MM.1S (cell line): ENCODE results near the gene OGFOD1.

Experiments
- DNase-seq: peaks from one replicate; pipeline ENCODE4 v3.0.0-alpha.2; 2015
- H2AFZ ChIP-seq: fragments of 300-600 bp; sonication (generic); 2 replicates; pipeline ENCODE4 v1.6.0; 2016; ENCODE audit warnings: antibody characterized with exemption, low read length
- H3F3A ChIP-seq: fragments of 300-600 bp; sonication (generic); 2 replicates; pipeline ENCODE4 v1.6.1; 2016; ENCODE audit warnings: mild to moderate bottlenecking, antibody characterized with exemption, low read length, moderate library complexity, mixed read lengths; ENCODE audit not compliant: insufficient read depth
- H3K27ac ChIP-seq: fragments of 300-600 bp; sonication (generic); 2 replicates; pipeline ENCODE4 v1.5.1; 2016; ENCODE audit warnings: mild to moderate bottlenecking, low read length
- H3K27me3 ChIP-seq: fragments of 300-600 bp; sonication (generic); replicated peaks from 2 replicates; pipeline ENCODE4 v1.6.0; 2016; ENCODE audit warnings: low read length; ENCODE audit not compliant: insufficient read depth
- H3K36me3 ChIP-seq: fragments of 300-600 bp; sonication (generic); replicated peaks from 2 replicates; pipeline ENCODE4 v1.6.1; 2016; ENCODE audit warnings: mild to moderate bottlenecking, low read length, mixed read lengths; ENCODE audit not compliant: insufficient read depth
- H3K4me1 ChIP-seq: fragments of 300-600 bp; sonication (generic); 2 replicates; pipeline ENCODE4 v1.6.1; 2016; ENCODE audit warnings: low read length, mixed read lengths
- H3K4me2 ChIP-seq: fragments of 300-600 bp; sonication (generic); 2 replicates; pipeline ENCODE4 v1.6.0; 2016; ENCODE audit warnings: low read depth, low read length
- H3K4me3 ChIP-seq: fragments of 300-600 bp; sonication (generic); 2 replicates; pipeline ENCODE4 v1.5.1; 2016; ENCODE audit warnings: low read length, mixed read lengths
- H3K79me2 ChIP-seq: fragments of 300-600 bp; sonication (generic); 2 replicates; pipeline ENCODE4 v1.6.1; 2016; ENCODE audit warnings: mixed run types, low read length, mixed read lengths
- H3K9ac ChIP-seq: fragments of 300-600 bp; sonication (generic); 2 replicates; pipeline ENCODE4 v1.6.1; 2016; ENCODE audit warnings: low read length, mixed read lengths
- H3K9me2 ChIP-seq: fragments of 300-600 bp; sonication (generic); replicated peaks from 2 replicates; pipeline ENCODE4 v1.6.1; 2016; ENCODE audit warnings: mild to moderate bottlenecking, low read length, mixed read lengths; ENCODE audit not compliant: insufficient read depth
- H3K9me3 ChIP-seq: fragments of 300-600 bp; sonication (generic); replicated peaks from 2 replicates; pipeline ENCODE4 v1.6.1; 2016; ENCODE audit warnings: mild to moderate bottlenecking, low read length, mixed read lengths; ENCODE audit not compliant: insufficient read depth
- H4K20me1 ChIP-seq: fragments of 300-600 bp; sonication (generic); 2 replicates; pipeline ENCODE4 v1.6.1; 2016; ENCODE audit warnings: mild to moderate bottlenecking, low read length, moderate library complexity, mixed read lengths; ENCODE audit not compliant: insufficient read depth
- CTCF ChIP-seq: fragments of 300-600 bp; sonication (generic); IDR thresholded peaks from 2 replicates; pipeline ENCODE4 v1.5.1; 2016; ENCODE audit warnings: antibody characterized with exemption, low read length, mixed read lengths
- EZH2 ChIP-seq: fragments of 300-600 bp; sonication (generic); optimal IDR thresholded peaks from 2 replicates; pipeline ENCODE3; 2017; ENCODE audit warnings: low read depth, mild to moderate bottlenecking, antibody characterized with exemption, low read length, mixed read lengths
- EZH2phosphoT487 ChIP-seq: fragments of 300-600 bp; sonication (generic); IDR thresholded peaks from 2 replicates; pipeline ENCODE4 v1.6.1; 2018; ENCODE audit warnings: antibody characterized with exemption, low read length

OGFOD1 gene

GRCh38 chr16:56470232-56470631 lies 18.9 kb downstream of the OGFOD1 start:
- Histone ChIP-seq H3K4me3 (no peak overlapping the region), H3K27ac (no peak overlapping the region), H2AFZ (no peak overlapping the region), H3K9me2 (no peaks in the 10 kb centered on the region), H3K9me3 (no peaks in the 10 kb centered on the region), H3K27me3 (no peaks in the 10 kb centered on the region), H3F3A (no peaks in the 10 kb centered on the region), H3K4me1 (no peaks in the 10 kb centered on the region), H3K36me3 (peaks cover 28% of the 10 kb centered on the region), H3K9ac (no peak overlapping the region), H4K20me1 (no peaks in the 10 kb centered on the region), H3K79me2 (no peaks in the 10 kb centered on the region), H3K4me2 (no peak overlapping the region)
- no peak for TF ChIP-seq EZH2
- DNase-seq = no peak

- Histone ChIP-seq H4K20me1 (no peaks in the 10 kb centered on the region), H3F3A (no peaks in the 10 kb centered on the region), H3K9me3 (no peaks in the 10 kb centered on the region), H3K79me2 (no peaks in the 10 kb centered on the region), H2AFZ (no peak overlapping the region), H3K4me1 (no peaks in the 10 kb centered on the region), H3K27ac (no peak overlapping the region), H3K4me2 (no peak overlapping the region), H3K36me3 (peaks cover 26% of the 10 kb centered on the region), H3K4me3 (no peak overlapping the region), H3K9ac (no peak overlapping the region), H3K27me3 (no peaks in the 10 kb centered on the region), H3K9me2 (no peaks in the 10 kb centered on the region)
- no peak for DNase-seq
- TF ChIP-seq EZH2 = no peak
- no peak for TF ChIP-seq CTCF
- no peak for TF ChIP-seq EZH2phosphoT487
Measured at GRCh38 chr16:56470666-56471065, 19.3 kb downstream of the OGFOD1 start.

GRCh38 chr16:56475201-56475600 lies 23.8 kb downstream of the OGFOD1 start:
- Histone ChIP-seq H3K9me2 (no peaks in the 10 kb centered on the region), H3F3A (no peaks in the 10 kb centered on the region), H3K9ac (no peak overlapping the region), H3K9me3 (no peaks in the 10 kb centered on the region), H3K4me2 (no peak overlapping the region), H3K79me2 (no peaks in the 10 kb centered on the region), H3K4me1 (no peaks in the 10 kb centered on the region), H4K20me1 (no peaks in the 10 kb centered on the region), H3K27ac (no peak overlapping the region), H3K36me3 (peaks cover 10% of the 10 kb centered on the region), H2AFZ (no peak overlapping the region), H3K4me3 (no peak overlapping the region), H3K27me3 (no peaks in the 10 kb centered on the region)
- TF ChIP-seq CTCF = no peak
- no peak for TF ChIP-seq EZH2
- TF ChIP-seq EZH2phosphoT487 = no peak
- no peak for DNase-seq

GRCh38 chr16:56477096-56477878 lies 25.9 kb downstream of the OGFOD1 start:
- Histone ChIP-seq H3F3A (no peaks in the 10 kb centered on the region), H3K4me1 (no peaks in the 10 kb centered on the region), H2AFZ (no peak overlapping the region), H3K79me2 (no peaks in the 10 kb centered on the region), H3K36me3 (peaks cover 8% of the 10 kb centered on the region), H3K27me3 (no peaks in the 10 kb centered on the region), H3K27ac (no peak overlapping the region), H3K4me2 (no peak overlapping the region), H4K20me1 (no peaks in the 10 kb centered on the region), H3K4me3 (no peak overlapping the region), H3K9me2 (no peaks in the 10 kb centered on the region), H3K9ac (no peak overlapping the region), H3K9me3 (no peaks in the 10 kb centered on the region)
- TF ChIP-seq CTCF (no peak), EZH2phosphoT487 (no peak), EZH2 (no peak)
- no peak for DNase-seq
